ENCODE measurements around the gene PLXNA2. TPM values are rescaled to one million over a fixed set of nuclear protein-coding genes. Genes with fewer than 3 reads are reported as not detected.
A peak's percentile ranks its signal among the peaks of the same experiment; 100 is the strongest.

The PLXNA2 gene
- total and polyA plus RNA-seq, 2 of the 13 experiments (the other 11 are each of a cell fraction or from before 2014, with no cell fraction given) = 1.1 to 2.1 TPM

- TF ChIP-seq TBX2 (CRISPR knock-in tag; IDR thresholded peaks at IDR 0.05; ENCODE audit: borderline replicate concordance) = peak; percentile 83
- TF ChIP-seq NFIC (IDR thresholded peaks at IDR 0.05; ENCODE audit: low read length) = 0 out of 2 replicates have a peak, but pooled peaks have one; percentile 18
- no peak for TF ChIP-seq GATAD1 (CRISPR knock-in tag; IDR thresholded peaks at IDR 0.05)
- TF ChIP-seq SPEN (CRISPR knock-in tag; IDR thresholded peaks at IDR 0.05; ENCODE audit: low read depth) = 0 out of 2 replicates have a peak, but pooled peaks have one; percentile 24
- no peak for TF ChIP-seq ZNF225 (CRISPR knock-in tag; IDR thresholded peaks at IDR 0.05)
- no peak for TF ChIP-seq KDM5B (CRISPR knock-in tag; IDR thresholded peaks at IDR 0.05; ENCODE audit: borderline replicate concordance)
- TF ChIP-seq GABPA (IDR thresholded peaks at IDR 0.05; ENCODE audit: low read depth, low read length) = no peak
- no peak; the same call in none of the 2 replicates for TF ChIP-seq GABPA (CRISPR knock-in tag; IDR thresholded peaks at IDR 0.05; ENCODE audit: low read depth)
- TF ChIP-seq NRL (CRISPR knock-in tag; IDR thresholded peaks at IDR 0.05; ENCODE audit: borderline replicate concordance) = no peak
- no peak for TF ChIP-seq ZNF563 (CRISPR knock-in tag; IDR thresholded peaks at IDR 0.05)
- no peak for TF ChIP-seq ZNF124 (CRISPR knock-in tag; IDR thresholded peaks at IDR 0.05)
- no peak for TF ChIP-seq ZNF567 (CRISPR knock-in tag; IDR thresholded peaks at IDR 0.05; ENCODE audit: borderline replicate concordance)
- no peak for TF ChIP-seq TP53 (CRISPR knock-in tag; conservative IDR thresholded peaks at IDR 0.05)
- TF ChIP-seq ZNF687 (CRISPR knock-in tag; IDR thresholded peaks at IDR 0.05) = peak; percentile 63
- TF ChIP-seq ZNF274 (CRISPR knock-in tag; IDR thresholded peaks at IDR 0.05) = no peak
- peak; percentile 75 to 93 for TF ChIP-seq NR2F1 (CRISPR knock-in tag; IDR thresholded peaks at IDR 0.05)
- no peak for TF ChIP-seq ZNF777 (CRISPR knock-in tag; IDR thresholded peaks at IDR 0.05)
- TF ChIP-seq, protein P1, sequence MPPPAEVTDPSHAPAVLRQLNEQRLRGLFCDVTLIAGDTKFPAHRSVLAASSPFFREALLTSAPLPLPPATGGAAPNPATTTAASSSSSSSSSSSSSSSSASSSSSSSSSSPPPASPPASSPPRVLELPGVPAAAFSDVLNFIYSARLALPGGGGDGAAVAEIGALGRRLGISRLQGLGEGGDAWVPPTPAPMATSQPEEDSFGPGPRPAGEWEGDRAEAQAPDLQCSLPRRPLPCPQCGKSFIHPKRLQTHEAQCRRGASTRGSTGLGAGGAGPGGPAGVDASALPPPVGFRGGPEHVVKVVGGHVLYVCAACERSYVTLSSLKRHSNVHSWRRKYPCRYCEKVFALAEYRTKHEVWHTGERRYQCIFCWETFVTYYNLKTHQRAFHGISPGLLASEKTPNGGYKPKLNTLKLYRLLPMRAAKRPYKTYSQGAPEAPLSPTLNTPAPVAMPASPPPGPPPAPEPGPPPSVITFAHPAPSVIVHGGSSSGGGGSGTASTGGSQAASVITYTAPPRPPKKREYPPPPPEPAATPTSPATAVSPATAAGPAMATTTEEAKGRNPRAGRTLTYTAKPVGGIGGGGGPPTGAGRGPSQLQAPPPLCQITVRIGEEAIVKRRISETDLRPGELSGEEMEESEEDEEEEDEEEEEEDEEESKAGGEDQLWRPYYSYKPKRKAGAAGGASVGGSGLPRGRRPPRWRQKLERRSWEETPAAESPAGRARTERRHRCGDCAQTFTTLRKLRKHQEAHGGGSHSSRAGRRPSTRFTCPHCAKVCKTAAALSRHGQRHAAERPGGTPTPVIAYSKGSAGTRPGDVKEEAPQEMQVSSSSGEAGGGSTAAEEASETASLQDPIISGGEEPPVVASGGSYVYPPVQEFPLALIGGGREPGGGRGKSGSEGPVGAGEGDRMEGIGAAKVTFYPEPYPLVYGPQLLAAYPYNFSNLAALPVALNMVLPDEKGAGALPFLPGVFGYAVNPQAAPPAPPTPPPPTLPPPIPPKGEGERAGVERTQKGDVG (CRISPR knock-in tag; IDR thresholded peaks at IDR 0.05; ENCODE audit: borderline replicate concordance) = 0 out of 2 replicates have a peak, but pooled peaks have one; percentile 9
- TF ChIP-seq ZSCAN21 (CRISPR knock-in tag; IDR thresholded peaks at IDR 0.05; ENCODE audit: borderline replicate concordance) = no peak
- no peak for TF ChIP-seq ZNF530 (CRISPR knock-in tag; IDR thresholded peaks at IDR 0.05; ENCODE audit: low read depth)
- TF ChIP-seq, protein P2, sequence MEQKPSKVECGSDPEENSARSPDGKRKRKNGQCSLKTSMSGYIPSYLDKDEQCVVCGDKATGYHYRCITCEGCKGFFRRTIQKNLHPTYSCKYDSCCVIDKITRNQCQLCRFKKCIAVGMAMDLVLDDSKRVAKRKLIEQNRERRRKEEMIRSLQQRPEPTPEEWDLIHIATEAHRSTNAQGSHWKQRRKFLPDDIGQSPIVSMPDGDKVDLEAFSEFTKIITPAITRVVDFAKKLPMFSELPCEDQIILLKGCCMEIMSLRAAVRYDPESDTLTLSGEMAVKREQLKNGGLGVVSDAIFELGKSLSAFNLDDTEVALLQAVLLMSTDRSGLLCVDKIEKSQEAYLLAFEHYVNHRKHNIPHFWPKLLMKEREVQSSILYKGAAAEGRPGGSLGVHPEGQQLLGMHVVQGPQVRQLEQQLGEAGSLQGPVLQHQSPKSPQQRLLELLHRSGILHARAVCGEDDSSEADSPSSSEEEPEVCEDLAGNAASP (CRISPR knock-in tag; IDR thresholded peaks at IDR 0.05; ENCODE audit: borderline replicate concordance) = peak; percentile 65; the same call in 1 of the 2 replicates
Observed at GRCh38 chr1:208235982-208236761, 8.0 kb downstream of the PLXNA2 start (continued).

Data from HepG2 (cell line).